PFSK-1 (cell line): Measurements from ENCODE around the gene PARD3B.

Experiments used
- FOXP2 ChIP-seq: optimal IDR thresholded peaks from 2 replicates; pipeline ENCODE3; 2011; ENCODE audit warnings: borderline replicate concordance, control low read depth, inconsistent platforms; ENCODE audit not compliant: insufficient read depth; ENCODE audit errors: extremely low read length, extremely low read depth
- POLR2AphosphoS5 ChIP-seq: IDR thresholded peaks from 2 replicates; pipeline ENCODE4 v1.6.1; 2012; ENCODE audit warnings: low read depth, mild to moderate bottlenecking, control low read depth, low read length, moderate library complexity
- SIN3A ChIP-seq: IDR thresholded peaks from 2 replicates; pipeline ENCODE4 v1.6.1; 2012; ENCODE audit warnings: mild to moderate bottlenecking, low read length, moderate library complexity, borderline replicate concordance; ENCODE audit not compliant: insufficient read depth
- TAF1 ChIP-seq: IDR thresholded peaks from 2 replicates; pipeline ENCODE4 v1.6.1; 2012; ENCODE audit warnings: low read length, control low read depth, borderline replicate concordance; ENCODE audit not compliant: insufficient read depth
- TF ChIP-seq, protein P1 (sequence below), 2 experiments: IDR thresholded peaks; 2 replicates each; pipeline versions ENCODE4 v1.6.1 to v1.8.0; 2011 to 2012; ENCODE audit warnings: low read depth in 2 of 2, low read length in 2 of 2, control low read depth in 1 of 2, inconsistent platforms in 1 of 2, mild to moderate bottlenecking in 1 of 2, moderate library complexity in 1 of 2; ENCODE audit not compliant: insufficient read depth in 1 of 2

PARD3B gene

GRCh38 chr2:205465791-205466190 is 920.5 kb downstream of the PARD3B start:
- TF ChIP-seq, protein P1, sequence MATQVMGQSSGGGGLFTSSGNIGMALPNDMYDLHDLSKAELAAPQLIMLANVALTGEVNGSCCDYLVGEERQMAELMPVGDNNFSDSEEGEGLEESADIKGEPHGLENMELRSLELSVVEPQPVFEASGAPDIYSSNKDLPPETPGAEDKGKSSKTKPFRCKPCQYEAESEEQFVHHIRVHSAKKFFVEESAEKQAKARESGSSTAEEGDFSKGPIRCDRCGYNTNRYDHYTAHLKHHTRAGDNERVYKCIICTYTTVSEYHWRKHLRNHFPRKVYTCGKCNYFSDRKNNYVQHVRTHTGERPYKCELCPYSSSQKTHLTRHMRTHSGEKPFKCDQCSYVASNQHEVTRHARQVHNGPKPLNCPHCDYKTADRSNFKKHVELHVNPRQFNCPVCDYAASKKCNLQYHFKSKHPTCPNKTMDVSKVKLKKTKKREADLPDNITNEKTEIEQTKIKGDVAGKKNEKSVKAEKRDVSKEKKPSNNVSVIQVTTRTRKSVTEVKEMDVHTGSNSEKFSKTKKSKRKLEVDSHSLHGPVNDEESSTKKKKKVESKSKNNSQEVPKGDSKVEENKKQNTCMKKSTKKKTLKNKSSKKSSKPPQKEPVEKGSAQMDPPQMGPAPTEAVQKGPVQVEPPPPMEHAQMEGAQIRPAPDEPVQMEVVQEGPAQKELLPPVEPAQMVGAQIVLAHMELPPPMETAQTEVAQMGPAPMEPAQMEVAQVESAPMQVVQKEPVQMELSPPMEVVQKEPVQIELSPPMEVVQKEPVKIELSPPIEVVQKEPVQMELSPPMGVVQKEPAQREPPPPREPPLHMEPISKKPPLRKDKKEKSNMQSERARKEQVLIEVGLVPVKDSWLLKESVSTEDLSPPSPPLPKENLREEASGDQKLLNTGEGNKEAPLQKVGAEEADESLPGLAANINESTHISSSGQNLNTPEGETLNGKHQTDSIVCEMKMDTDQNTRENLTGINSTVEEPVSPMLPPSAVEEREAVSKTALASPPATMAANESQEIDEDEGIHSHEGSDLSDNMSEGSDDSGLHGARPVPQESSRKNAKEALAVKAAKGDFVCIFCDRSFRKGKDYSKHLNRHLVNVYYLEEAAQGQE (IDR thresholded peaks at IDR 0.05; ENCODE audit: insufficient read depth in 1 of 2, low read depth in 2 of 2, low read length in 2 of 2) = no peak
- TF ChIP-seq FOXP2 = no peak
- TF ChIP-seq SIN3A = no peak
- TF ChIP-seq TAF1 = no peak
- no peak for TF ChIP-seq POLR2AphosphoS5

DNA sequence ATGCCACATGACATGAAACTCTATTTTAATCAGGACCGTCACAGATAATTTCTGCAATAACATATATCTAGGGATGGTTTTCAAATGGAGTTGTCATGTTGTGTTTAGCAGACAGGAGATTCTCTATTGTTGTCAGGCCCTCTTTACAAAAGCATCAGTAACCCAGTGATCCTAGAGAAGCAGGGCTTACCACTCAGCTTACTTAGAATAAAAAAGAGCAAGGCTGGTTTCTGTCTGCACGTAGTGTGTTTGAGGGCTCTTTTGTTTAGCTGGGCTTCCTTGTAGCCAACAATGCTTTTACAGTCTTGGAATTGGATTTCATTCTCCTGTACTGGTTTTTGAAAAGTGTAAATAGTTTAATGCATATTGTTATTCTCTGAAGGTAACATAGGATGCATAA is 926.5 kb downstream of the PARD3B start:
- TF ChIP-seq SIN3A = no peak
- TF ChIP-seq FOXP2 = no peak
- TF ChIP-seq POLR2AphosphoS5 = no peak
- TF ChIP-seq, protein P1 (IDR thresholded peaks at IDR 0.05; ENCODE audit: insufficient read depth in 1 of 2, low read depth in 2 of 2, low read length in 2 of 2) = no peak
- no peak for TF ChIP-seq TAF1

DNA sequence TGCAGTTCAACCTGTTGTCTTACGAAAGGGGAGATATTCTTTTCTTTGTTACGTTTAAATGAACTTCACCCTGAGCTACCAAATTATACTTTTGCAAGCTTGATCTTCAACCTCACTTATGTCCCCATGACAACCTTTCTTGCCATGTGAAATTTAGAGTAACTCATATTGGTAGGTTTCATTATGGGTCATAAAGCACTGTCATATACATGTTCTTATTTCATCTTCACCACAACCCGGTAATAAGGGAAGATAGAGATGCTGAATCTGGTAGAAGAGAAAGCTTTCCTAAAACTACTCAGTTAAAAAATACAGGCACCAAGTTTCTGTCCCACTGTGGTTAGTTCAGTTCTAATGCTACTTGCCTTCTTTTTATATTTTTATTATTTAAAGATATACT is 928.5 kb downstream of the PARD3B start:
- no peak for TF ChIP-seq FOXP2
- no peak for TF ChIP-seq SIN3A
- no peak for TF ChIP-seq TAF1
- TF ChIP-seq, protein P1 (IDR thresholded peaks at IDR 0.05; ENCODE audit: insufficient read depth in 1 of 2, low read depth in 2 of 2, low read length in 2 of 2) = no peak
- TF ChIP-seq POLR2AphosphoS5 = no peak

DNA sequence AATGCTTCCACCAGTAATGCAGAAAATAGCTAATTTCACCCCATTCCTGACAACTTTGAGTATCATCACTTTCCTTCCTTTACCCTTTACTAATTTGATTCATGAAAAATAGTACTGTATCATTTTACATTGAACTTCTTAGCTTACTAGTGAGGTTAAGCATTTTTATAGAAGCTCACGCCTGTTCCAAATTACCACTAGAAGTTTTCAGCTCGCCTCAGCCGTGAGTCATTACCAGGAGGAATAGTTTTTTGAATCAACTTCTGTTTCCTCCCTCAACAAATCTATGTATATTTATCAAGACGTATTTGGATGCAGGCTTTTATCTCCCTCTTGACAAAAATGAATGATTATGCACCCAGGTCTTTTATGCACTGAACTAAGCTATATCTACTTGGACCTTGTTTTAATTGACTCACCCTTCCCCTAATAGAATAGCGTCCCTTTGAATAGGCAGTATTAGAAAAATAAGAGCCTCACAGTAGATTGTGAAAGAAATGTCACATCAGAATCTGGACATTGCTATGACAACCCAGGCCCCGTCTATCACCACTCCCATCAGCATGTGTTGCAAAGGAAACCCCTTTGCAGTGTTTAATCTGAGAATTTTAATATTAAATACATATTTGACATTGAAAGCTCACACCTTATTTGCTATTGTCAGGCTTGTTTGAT is 929.6 kb downstream of the PARD3B start:
- TF ChIP-seq, protein P1 (IDR thresholded peaks at IDR 0.05; ENCODE audit: insufficient read depth in 1 of 2, low read depth in 2 of 2, low read length in 2 of 2) = no peak
- TF ChIP-seq TAF1 (no peak), SIN3A (no peak), FOXP2 (no peak), POLR2AphosphoS5 (no peak)
